ENCODE results near the gene SPRR2B.

DNA sequence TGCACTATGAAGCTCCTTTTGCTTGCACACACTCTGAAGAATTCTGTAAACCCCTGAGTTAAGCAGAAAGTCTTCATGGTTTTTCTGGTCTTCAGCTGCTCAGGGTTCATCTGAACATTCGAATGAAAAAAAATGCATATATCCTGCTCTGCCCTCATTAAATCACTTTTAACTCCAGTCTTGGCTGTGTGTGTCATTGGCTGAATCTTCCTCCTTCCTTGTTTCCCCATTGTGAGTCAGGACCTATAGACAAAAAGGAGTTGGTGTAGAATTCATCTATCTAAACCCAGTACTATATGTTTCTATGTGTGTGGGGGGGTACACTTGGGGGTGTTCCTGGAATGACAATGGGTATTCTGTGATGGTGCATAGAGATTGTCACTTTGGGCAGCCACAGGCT, 47.0 kb downstream of the SPRR2B start:
- TF ChIP-seq, protein P1, sequence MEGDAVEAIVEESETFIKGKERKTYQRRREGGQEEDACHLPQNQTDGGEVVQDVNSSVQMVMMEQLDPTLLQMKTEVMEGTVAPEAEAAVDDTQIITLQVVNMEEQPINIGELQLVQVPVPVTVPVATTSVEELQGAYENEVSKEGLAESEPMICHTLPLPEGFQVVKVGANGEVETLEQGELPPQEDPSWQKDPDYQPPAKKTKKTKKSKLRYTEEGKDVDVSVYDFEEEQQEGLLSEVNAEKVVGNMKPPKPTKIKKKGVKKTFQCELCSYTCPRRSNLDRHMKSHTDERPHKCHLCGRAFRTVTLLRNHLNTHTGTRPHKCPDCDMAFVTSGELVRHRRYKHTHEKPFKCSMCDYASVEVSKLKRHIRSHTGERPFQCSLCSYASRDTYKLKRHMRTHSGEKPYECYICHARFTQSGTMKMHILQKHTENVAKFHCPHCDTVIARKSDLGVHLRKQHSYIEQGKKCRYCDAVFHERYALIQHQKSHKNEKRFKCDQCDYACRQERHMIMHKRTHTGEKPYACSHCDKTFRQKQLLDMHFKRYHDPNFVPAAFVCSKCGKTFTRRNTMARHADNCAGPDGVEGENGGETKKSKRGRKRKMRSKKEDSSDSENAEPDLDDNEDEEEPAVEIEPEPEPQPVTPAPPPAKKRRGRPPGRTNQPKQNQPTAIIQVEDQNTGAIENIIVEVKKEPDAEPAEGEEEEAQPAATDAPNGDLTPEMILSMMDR (IDR thresholded peaks at IDR 0.05), result no peak
- no peak for TF ChIP-seq POLR2A (IDR thresholded peaks at IDR 0.05)
